ENCODE data around the gene PNPLA5.

PNPLA5 gene

GRCh38 chr22:43835736-43836135 lies 56.1 kb downstream of the PNPLA5 start:
- no peak for DNase-seq

GRCh38 chr22:43835166-43835565 lies 56.6 kb downstream of the PNPLA5 start:
- no peak for DNase-seq

- DNase-seq = no peak
These were observed 58.2 kb downstream of the PNPLA5 start for GRCh38 chr22:43833286-43834240.

- DNase-seq = no peak
These were observed 59.2 kb downstream of the PNPLA5 start for GRCh38 chr22:43832393-43833265.

GRCh38 chr22:43831561-43832392 lies 60.0 kb downstream of the PNPLA5 start:
- no peak for DNase-seq

GRCh38 chr22:43830931-43831560 lies 60.8 kb downstream of the PNPLA5 start:
- no peak for DNase-seq

- DNase-seq = no peak
These were observed 61.6 kb downstream of the PNPLA5 start for GRCh38 chr22:43829904-43830851.
